IPS-20b (cell line): Measurements from ENCODE around the gene SLC2A4RG.
A peak's percentile ranks its signal among the peaks of the same experiment; 100 is the strongest.

Source experiments
- H3K27ac ChIP-seq: one replicate; pipeline ENCODE4 v1.5.1; 2013; ENCODE audit warnings: low read length
- H3K27me3 ChIP-seq: 2 replicates; pipeline ENCODE4 v1.6.1; 2013; ENCODE audit warnings: mild to moderate bottlenecking, low read length, inconsistent platforms; ENCODE audit not compliant: insufficient read depth
- H3K36me3 ChIP-seq: 2 replicates; pipeline ENCODE4 v1.6.1; 2013; ENCODE audit warnings: low read depth, mild to moderate bottlenecking, inconsistent platforms, low read length, moderate library complexity; ENCODE audit not compliant: insufficient read depth
- H3K4me1 ChIP-seq: 2 replicates; pipeline ENCODE4 v1.6.1; 2013; ENCODE audit warnings: mild to moderate bottlenecking, control low read depth, inconsistent platforms, low read length, moderate library complexity; ENCODE audit not compliant: insufficient read depth
- H3K4me3 ChIP-seq: 2 replicates; pipeline ENCODE4 v1.5.1; 2013; ENCODE audit warnings: mild to moderate bottlenecking, low read length, inconsistent platforms
- H3K9ac ChIP-seq: 2 replicates; pipeline ENCODE4 v1.6.1; 2013; ENCODE audit warnings: low read depth, mild to moderate bottlenecking, inconsistent platforms, low read length, moderate library complexity
- H3K9me3 ChIP-seq: 2 replicates; pipeline ENCODE4 v1.6.1; 2013; ENCODE audit warnings: mild to moderate bottlenecking, low read depth, low read length, inconsistent platforms; ENCODE audit not compliant: insufficient read depth

The SLC2A4RG gene

DNA sequence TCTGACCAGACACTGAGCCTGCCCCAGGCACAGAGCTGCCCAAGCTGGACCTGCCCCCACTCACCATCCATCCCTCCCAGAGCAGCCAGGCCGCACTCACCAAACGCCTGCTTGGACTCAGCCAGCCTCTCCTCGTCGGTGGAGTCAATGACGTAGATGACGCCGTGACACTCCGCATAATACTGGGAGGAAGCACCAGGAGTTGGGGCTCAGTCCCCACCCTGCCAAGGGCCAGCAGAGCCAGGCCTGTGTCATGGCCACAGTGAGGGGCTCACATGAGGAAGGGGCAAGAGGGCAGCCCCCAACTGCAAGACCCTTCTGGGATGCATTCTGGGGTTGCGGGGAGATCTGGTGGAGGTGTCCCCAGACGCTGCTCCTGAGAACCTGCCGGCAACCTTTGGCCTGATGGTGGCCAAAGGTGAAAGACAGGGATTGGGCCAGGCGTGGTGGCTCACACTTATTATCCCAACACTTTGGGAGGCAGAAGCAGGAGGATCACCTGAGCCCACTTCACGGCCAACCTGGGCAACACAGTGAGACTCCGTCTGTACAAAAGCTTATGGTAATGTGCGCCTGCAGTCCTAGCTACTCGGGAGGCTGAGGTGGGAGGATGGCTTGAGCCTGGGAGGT lies 37.4 kb upstream of the SLC2A4RG start:
- Histone ChIP-seq H3K27ac (no peak overlapping the region), H3K9me3 (no peaks in the 10 kb centered on the region), H3K36me3 (peaks cover 26% of the 10 kb centered on the region), H3K4me1 (peaks cover 4% of the 10 kb centered on the region; the same call in 1 of the 2 replicates), H3K27me3 (no peaks in the 10 kb centered on the region), H3K4me3 (no peak overlapping the region), H3K9ac (no peak overlapping the region)

DNA sequence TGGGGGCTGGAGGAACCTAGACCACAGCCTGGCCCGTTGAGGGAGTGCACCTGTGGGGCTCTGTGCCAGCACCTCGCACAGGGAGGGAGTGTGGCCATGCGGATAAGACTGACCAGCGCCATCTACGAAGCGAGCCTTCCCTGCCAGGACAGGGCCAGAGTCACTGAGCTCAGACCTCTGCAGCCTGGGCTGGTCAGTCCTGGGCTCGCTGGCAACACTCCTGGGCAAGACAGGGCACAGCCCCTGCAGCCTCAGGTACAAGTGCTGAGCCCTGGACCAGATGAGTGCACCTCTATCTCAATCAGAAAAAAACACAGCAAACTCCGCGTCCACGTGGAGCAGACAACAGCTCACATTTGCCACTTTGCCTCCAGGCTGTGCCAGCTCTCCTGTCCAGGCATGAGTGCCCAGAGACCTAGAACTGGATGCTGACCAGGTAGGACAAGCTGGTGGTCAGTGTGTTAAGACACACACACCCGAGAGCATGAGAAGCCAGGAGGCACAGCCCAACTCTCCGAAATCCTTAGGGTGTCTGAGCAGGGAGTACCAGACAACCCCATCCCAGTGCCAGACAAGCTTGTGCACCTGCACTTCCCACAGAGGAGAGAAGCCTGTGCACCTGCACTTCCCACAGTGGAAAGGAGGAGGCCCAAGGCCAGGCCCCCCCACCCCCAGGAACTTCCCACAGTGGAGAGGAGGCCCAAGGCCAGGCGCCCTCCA lies 36.7 kb upstream of the SLC2A4RG start:
- Histone ChIP-seq H3K36me3 (peaks cover 26% of the 10 kb centered on the region), H3K27ac (no peak overlapping the region), H3K27me3 (no peaks in the 10 kb centered on the region), H3K9me3 (no peaks in the 10 kb centered on the region), H3K9ac (no peak overlapping the region), H3K4me3 (no peak overlapping the region), H3K4me1 (peaks cover 4% of the 10 kb centered on the region; the same call in 1 of the 2 replicates)

DNA sequence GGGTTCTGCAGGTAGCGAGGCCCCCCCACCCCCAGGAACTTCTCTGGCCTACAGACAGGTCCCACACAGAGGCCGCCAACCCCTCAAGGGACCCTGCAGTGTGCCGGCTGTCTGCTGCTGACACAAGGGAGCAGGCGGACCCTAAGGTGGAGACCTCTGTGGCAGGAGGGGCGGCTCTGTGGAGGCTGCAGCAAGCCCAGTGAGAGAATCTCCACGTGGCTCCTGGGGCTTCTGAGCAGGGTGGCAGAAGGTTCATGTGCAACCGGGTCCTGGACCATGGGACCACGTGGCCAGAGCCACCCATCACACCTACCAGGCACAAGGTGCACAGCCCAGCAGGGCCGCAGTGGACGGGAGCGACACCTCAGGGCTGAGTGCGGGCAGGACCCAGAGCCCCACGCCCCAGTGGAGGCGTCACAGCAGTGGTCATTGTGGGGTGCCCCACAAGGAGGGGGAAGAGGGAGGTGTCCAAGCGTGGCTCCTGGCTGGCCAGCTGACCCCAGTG lies 36.1 kb upstream of the SLC2A4RG start:
- H3K27me3 ChIP-seq: no peaks in the 10 kb centered on the region
- H3K27ac ChIP-seq: no peak overlapping the region
- H3K9me3 ChIP-seq: no peaks in the 10 kb centered on the region
- H3K4me3 ChIP-seq: no peak overlapping the region
- H3K9ac ChIP-seq: no peak overlapping the region
- peaks cover 4% of the 10 kb centered on the region; the same call in 1 of the 2 replicates for H3K4me1 ChIP-seq
- H3K36me3 ChIP-seq: peaks cover 26% of the 10 kb centered on the region

DNA sequence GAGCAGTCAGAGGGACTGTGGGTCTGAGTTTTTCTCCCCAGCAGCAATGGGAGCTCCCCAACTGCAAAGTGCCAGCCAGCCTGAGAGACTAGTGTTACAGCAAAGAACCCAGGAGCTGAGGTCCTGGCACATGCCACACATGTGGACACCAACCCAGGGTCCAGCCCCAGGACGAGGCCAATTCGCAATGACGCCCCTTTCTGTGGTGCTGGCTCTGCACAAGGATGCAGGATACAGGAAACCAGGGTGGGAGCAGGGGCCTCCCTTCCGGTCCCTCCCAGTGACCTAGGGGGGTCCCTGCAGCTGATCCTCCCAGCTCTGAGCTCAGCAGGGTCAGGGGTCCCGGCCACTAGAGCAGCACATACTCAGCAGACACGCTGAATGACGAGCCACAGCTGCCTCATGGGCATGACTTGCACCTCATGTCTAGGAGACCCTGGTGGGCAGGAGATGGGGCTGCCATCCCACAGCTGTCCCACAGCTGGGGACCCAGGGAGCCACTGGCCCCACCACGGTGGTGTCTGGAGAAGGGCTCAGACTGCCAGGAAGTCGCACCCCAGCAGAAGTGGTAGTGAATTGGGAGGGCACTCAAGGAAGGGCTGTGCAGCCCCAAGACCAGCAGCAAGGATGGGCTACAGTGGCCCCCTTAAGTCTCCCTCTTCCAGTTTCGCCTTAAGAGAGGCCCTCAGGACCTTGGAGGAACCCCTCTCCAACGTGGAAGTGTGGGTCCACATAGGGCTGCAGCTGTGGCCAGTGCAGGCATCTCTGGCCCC lies 35.4 kb upstream of the SLC2A4RG start:
- H3K27me3 ChIP-seq: no peaks in the 10 kb centered on the region
- no peak overlapping the region for H3K4me3 ChIP-seq
- H3K36me3 ChIP-seq: peaks cover 30% of the 10 kb centered on the region
- peaks cover 4% of the 10 kb centered on the region; the same call in 1 of the 2 replicates for H3K4me1 ChIP-seq
- H3K9ac ChIP-seq: no peak overlapping the region
- H3K9me3 ChIP-seq: no peaks in the 10 kb centered on the region
- H3K27ac ChIP-seq: no peak overlapping the region

DNA sequence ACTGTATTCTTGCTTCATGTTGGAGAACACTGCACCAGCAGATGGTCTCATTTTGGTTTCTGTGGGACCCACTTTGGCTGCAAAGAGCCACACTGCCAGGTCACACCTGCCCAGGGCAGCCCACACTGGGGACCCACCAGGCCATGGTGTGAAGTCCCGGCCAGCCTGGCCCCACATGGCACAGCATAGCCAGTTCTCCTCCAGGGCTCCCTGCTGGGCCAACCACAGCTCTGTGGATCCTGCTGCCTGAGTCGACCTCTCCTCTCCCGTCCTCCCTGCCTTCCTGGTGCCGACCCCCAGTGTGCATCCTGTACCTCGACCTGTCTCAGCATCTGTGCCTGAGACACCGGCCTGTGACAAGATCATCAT lies 34.8 kb upstream of the SLC2A4RG start:
- no peaks in the 10 kb centered on the region for H3K9me3 ChIP-seq
- H3K36me3 ChIP-seq: peaks cover 34% of the 10 kb centered on the region
- H3K9ac ChIP-seq: no peak overlapping the region
- H3K27ac ChIP-seq: no peak overlapping the region
- H3K4me3 ChIP-seq: no peak overlapping the region
- no peaks in the 10 kb centered on the region for H3K27me3 ChIP-seq
- H3K4me1 ChIP-seq: peaks cover 4% of the 10 kb centered on the region; the same call in 1 of the 2 replicates

DNA sequence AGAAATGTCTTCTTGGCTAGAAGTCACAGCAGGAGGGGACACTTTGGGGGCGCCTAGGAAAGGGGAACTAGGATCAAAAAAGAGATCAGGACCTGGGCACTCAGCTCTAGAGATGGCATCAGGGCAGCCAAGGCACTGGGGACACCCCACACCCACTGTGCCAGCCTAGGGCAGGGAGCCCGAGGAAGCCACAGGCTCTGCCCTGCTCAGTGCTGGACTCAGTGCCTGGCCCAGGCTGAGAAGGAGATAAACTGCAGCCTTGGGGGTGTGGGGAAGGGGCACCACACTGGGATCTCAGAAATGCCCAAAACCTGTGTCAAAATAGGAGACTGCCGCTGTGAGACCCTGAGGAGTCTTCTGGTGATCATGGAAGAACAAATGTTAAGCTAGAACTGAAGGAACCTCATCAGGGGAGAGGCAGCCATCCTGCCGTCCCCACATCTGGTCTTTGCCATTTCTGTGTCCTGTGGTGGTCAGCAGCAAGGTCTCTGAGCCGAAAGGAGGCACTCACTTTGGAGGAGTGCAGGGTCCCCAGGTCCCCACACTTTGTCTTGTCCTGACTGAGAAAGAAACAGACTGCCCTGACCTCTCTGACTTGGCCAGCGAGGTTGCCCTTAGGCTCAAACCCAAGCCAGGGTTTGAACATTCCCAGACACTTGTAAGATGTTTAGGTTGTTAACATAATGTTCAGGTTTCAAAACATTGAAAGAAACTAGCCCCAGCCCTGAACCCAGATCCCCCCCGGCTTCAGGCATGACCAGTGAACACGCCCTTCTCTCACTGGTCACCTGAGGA lies 34.1 kb upstream of the SLC2A4RG start:
- Histone ChIP-seq H3K27ac (no peak overlapping the region), H3K9me3 (no peaks in the 10 kb centered on the region), H3K4me3 (no peak overlapping the region), H3K4me1 (peaks cover 4% of the 10 kb centered on the region; the same call in 1 of the 2 replicates), H3K36me3 (peaks cover 36% of the 10 kb centered on the region), H3K9ac (no peak overlapping the region), H3K27me3 (no peaks in the 10 kb centered on the region)

DNA sequence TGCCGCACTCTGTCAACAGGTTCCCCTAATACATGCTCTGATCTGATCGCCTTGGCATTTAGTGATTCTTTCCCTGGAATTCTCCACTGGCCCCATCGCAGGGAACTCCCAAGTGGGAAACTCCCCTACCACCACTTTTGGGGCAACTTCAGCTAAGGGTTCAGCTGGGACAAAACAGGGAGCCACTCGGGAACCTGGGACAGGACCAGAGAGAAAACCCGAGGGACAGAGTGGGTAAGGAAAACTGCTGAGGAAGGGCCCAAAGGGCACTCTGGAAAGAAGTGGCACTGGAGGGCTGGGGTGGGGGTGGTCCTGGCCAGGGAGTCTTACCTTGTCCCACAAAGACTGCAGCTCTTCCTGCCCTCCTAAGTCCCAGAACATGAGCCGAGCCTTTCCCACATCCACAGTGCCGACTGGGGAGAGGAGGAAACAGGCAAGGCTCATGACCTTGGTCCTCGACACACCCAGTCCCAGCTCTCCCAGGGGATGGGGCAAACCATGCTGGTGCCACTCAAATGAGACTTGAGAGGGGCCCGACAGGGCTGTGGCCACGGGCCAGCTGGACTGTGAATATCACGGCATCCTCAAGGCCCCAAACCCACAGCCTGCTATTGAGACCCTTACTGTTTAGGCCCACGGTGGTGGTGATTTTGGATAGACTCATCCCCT lies 33.4 kb upstream of the SLC2A4RG start:
- Histone ChIP-seq H3K9me3 (no peaks in the 10 kb centered on the region), H3K27ac (no peak overlapping the region), H3K27me3 (no peaks in the 10 kb centered on the region), H3K36me3 (peaks cover 44% of the 10 kb centered on the region), H3K4me1 (peaks cover 4% of the 10 kb centered on the region; the same call in 1 of the 2 replicates), H3K4me3 (peak overlapping the region; percentile 84), H3K9ac (no peak overlapping the region)

DNA sequence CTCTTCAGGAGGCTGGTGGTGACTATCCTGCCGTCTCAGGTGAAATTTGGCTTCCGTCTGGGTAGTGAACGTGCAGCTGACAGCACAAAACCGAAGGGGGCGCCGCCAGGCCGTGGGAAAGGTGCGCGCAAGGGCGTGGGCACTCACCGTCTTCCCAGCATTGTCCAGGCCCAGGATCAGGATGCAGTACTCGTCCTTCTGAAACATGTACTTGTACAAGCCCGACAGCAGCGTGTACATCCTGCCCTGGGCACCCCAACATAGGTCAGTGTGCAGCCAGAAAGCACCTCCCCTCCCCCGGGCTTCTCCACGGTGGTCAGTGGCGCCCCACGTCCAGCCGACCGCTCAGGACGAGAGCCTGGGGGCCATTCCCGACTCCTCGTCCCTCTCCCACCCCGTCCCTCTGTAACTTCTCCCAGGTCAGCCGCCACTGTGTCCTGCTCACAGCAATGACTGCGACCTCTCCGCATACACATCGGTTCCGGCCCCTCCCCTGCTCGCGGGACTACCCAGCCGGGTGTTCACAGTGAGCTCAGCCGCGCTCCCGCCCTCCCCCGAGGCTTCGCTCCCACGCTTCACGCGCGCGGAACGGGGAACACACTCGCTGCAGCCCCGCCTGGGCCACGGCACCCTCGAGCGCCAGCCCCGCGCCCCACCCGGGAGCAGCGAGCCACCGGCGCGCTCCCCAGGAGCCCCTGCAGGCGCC lies 32.6 kb upstream of the SLC2A4RG start:
- H3K9me3 ChIP-seq: no peaks in the 10 kb centered on the region
- H3K36me3 ChIP-seq: peaks cover 52% of the 10 kb centered on the region
- peak overlapping the region; percentile 84 for H3K4me3 ChIP-seq
- peak overlapping the region; percentile 76; the same call in 1 of the 2 replicates for H3K9ac ChIP-seq
- no peak overlapping the region for H3K27ac ChIP-seq
- no peaks in the 10 kb centered on the region for H3K27me3 ChIP-seq
- H3K4me1 ChIP-seq: peaks cover 4% of the 10 kb centered on the region; the same call in 1 of the 2 replicates

DNA sequence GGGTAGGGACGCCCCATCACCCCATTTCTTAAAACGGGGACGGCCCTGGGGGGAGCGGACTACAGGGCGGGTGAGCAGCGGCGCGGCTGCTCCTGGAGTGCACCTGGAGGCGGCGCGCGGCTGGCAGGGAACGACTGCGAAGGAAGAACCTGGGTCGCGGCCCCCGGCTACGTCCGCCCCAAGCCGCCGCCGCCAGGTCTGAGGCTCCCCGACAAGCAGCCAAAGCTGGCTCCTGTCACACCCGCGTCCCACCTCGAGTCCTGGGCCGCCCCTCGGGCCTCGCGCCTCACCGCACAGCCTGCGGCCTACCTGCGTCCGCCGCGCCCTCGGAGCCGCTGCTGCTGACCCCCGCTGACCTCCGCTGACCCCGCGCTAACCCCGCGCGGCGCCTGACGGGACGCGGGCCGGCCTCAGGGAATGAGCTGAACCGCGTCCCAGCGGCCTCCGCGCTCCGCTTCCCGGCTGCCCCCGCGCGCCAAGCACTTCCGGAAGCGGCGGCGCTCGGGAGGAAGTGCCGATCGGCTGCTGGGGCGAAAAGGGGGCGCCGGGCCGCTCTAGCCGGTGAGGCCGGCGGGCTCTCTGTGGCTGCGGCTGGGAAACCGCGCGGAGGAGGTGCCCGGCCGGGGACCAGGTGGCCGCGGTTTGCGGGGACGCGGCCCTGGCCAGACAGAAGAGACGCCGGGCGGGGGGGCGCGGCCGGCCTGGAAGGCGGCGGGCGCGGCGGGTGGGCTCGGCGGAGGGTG lies 31.8 kb upstream of the SLC2A4RG start, which contains the start of the genes ARFRP1 and ZGPAT:
TSS of gene ARFRP1 (minus strand) at position 419 of the 743 bp plus-strand sequence. CDS start 885 bp downstream, outside the sequence.
TSS of gene ZGPAT (plus strand) at position 482 of the 743 bp plus-strand sequence. CDS start 542 bp downstream, outside the sequence.
- Histone ChIP-seq H3K36me3 (peaks cover 59% of the 10 kb centered on the region), H3K9me3 (no peaks in the 10 kb centered on the region), H3K4me1 (peaks cover 4% of the 10 kb centered on the region; the same call in 1 of the 2 replicates), H3K9ac (peak within 1 kb of the TSS; percentile 76; the same call in 1 of the 2 replicates), H3K27ac (no peak within 1 kb of the TSS), H3K4me3 (peak within 1 kb of the TSS; percentile 84), H3K27me3 (no peaks in the 10 kb centered on the region)
